ENCODE data around the gene CCDC112.

DNA sequence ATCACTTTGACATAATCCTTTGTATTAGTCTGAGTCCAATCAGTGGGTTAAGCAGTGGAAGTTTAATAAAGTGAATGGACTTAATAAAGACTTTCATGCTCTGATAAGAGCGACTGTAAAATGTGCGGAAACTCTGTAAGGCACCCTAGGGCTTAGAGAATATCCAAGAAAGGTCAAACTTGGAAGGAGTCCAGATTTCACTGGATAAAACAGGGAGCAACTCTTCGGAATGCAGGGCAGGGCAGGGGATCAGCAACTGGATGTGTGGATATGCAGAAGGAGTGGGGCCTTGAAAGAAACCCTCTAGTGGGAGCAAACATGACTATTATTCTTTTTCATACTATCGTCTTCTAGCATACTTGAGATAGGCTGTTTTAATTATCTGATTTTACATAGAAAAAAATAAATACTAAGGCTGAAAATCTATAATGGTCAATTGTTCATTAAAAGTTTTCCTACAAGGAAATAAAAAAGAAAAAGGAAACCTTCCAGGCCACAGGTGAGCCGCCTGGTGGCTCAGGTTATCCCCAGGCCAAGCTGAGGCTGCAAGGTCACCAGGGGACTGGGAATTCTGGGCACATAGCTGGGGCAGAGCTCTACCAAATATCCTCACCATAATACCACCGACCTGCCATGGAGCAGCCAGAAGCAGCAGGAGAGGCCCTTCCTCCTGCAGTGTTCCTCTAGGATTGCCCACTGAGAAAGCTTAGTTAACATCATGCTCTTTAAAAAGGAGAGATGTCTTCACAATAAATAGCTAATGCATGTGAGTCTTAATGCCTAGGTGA is 46.3 kb upstream of the CCDC112 start:
- TF ChIP-seq, protein P1, sequence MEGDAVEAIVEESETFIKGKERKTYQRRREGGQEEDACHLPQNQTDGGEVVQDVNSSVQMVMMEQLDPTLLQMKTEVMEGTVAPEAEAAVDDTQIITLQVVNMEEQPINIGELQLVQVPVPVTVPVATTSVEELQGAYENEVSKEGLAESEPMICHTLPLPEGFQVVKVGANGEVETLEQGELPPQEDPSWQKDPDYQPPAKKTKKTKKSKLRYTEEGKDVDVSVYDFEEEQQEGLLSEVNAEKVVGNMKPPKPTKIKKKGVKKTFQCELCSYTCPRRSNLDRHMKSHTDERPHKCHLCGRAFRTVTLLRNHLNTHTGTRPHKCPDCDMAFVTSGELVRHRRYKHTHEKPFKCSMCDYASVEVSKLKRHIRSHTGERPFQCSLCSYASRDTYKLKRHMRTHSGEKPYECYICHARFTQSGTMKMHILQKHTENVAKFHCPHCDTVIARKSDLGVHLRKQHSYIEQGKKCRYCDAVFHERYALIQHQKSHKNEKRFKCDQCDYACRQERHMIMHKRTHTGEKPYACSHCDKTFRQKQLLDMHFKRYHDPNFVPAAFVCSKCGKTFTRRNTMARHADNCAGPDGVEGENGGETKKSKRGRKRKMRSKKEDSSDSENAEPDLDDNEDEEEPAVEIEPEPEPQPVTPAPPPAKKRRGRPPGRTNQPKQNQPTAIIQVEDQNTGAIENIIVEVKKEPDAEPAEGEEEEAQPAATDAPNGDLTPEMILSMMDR (optimal IDR thresholded peaks at IDR 0.05 in 1 of 3, IDR thresholded peaks at IDR 0.05 in 1 of 3, conservative IDR thresholded peaks at IDR 0.05 in 1 of 3; ENCODE audit: extremely low read depth in 1 of 3, insufficient read depth in 2 of 3, low read length in 3 of 3), result no peak
- TF ChIP-seq EZH2 (IDR thresholded peaks at IDR 0.05; ENCODE audit: low read length), result no peak

Measured in keratinocyte (primary cell).